DMS 273 (cell line): ENCODE results near the gene MLKL.
"Not testable (repeated sequence)": the region's sequence is repeated elsewhere in the genome, so short reads cannot be mapped to it uniquely, and the experiment has no call there.

Experiments
- DNase-seq: peaks from one replicate; lab custom pipeline; 2025; ENCODE audit not compliant: unreplicated experiment; lab: John Stamatoyannopoulos, UW

MLKL gene

DNA sequence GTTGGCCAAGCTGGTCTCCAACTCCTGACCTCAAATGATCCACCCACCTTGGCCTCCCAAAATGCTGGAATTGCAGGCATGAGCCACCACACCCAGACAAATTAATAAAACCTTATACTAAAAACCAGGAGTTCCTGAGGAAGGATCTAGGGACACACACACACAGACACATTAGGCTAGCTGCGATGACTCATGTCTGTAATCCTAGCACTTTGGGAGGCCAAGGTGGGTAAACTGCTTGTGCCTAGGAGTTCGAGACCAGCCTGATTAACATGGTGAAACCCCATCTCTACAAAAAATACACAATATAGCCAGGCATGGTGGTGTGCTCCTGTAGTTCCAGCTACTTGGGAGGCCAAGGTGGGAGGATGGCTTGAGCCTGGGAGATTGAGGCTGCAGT lies 47.8 kb downstream of the MLKL start:
- not testable (repeated sequence) for DNase-seq

- DNase-seq, result no peak
Measured at GRCh38 chr16:74652249-74652648, 48.4 kb downstream of the MLKL start.

DNA sequence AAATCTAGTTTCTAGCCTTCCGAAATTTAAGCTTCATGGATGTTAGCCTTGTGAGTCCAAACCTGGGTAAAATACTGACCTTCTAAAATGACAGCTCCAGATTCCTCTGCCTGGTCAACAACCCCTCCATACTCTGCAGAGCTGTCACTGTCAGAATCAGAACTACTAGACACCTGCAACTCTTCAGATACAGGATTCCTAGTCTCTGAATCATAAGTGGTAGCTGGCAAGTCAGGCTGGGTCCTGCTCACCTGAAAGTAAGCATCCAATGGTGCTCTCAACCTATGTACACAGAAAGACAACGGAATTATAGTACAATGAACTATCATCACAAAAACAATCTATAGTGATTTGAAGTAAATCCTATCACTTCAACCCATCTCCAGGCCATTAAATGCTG lies 48.8 kb downstream of the MLKL start:
- no peak for DNase-seq

DNA sequence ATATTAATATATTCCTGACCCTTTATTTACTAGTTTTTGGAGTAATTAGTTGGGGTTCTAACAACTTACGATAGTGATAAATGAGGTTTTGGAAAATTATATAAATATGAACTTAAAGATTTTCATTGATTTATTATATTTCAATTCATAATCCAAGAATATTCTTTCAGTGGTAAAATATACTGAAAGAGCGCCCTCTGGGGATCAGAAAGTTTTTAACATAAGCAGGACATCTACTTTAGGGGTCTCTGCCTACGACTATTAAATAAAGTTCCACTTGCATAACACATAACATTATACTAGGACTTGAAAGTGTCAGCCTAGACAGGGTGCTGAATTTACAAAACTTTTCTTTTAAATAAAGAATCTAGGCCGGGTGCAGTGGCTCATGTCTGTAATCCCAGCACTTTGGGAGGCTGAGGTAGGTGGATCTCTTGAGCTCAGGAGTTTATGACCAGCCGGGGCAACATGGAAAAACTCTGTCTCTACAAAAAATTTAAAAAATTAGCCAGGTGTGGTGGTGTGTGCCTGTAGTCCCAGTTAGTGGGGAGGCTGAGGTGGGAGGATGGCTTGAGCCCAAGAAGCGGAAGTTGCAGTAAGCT lies 49.6 kb downstream of the MLKL start:
- peak; percentile 34 for DNase-seq

- DNase-seq, result no peak
Measured at GRCh38 chr16:74649839-74650504, 50.7 kb downstream of the MLKL start.

DNA sequence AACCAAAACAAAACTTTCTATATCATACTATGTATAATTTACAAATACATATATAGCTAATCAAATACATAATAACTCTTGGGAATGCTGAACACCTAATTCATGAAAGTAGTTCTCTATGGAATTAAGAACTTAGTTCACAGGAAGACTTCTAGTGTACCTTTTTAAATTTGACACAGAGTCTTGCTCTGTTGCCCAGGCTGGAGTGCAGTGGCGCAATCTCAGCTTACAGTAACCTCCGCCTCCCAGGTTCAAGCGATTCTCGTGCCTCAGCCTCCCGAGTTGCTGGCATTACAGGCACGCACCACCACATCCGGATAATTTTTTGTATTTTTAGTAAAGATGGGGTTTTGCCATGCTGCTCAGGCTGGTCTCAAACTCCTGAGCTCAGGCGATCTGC lies 58.7 kb downstream of the MLKL start:
- DNase-seq, result no peak

DNA sequence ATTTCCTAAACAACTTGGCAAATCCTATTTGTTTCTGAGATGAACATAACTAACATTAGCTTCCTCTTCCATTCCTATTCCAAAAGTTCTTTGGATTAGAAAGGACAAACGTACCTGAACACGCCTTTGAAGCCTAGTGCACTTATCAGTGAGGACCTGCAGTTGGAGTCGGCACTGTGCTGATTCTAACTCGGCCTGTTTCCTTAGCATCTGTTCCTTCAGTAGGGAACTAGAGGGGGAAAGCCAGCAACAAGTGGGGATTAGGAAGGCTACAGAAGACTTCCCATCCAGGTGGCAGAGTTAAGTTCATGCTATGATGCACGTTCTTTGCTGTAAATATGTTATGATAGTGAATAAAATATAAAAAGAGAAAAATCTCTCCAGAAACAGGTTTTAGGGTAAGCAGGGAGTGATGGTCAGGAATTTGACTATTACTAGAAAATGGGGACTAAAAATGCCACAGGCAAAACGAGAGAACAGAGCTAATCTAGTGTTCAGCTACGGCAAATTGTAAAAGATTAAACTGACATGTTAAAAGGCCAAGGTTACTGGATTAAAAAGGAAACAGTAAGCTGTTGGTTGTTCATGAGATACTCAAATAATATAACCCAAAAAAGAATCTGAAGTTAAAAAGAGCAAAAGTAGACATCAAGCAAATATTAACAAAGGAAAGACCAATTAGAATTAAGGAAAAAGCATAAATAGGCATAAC lies 62.8 kb downstream of the MLKL start:
- no peak for DNase-seq

GRCh38 chr16:74635303-74635702 lies 65.4 kb downstream of the MLKL start:
- DNase-seq, result no peak

GRCh38 chr16:74633686-74634085 lies 67.0 kb downstream of the MLKL start:
- DNase-seq, result no peak

- peak; percentile 53 for DNase-seq
Measured at GRCh38 chr16:74627506-74628220, 73.0 kb downstream of the MLKL start.

DNA sequence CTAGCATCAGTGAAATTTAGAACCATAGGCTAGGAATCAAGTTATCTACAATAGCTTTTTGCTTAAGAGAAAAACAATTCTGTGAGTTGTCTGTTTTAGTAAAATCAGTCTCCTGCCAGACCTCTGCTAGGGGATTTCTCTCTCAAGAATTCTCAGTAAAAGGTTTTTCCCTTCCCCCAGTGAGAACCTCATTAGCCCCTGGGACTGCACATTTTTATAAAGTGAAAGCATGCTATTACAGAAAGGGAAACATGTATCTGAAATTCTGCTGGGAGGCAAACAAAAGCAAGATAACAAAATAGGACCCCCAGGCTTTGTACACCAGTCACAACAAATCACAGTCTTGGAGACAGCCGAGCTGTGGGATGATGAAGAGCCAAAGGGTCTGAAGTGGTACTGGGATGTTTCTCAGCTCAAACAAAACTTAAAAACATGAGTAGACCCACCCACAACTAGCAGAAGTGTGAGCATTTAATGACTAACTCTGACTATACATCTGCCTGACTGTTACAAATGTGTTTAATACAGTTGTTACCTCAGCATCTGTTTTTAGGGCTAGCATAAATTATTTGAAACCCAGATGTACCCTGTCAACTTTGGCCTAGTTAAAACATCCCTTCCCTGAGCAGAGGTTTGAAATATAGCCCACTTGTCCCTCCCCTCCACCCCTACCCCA lies 73.8 kb downstream of the MLKL start:
- DNase-seq, result no peak

GRCh38 chr16:74625500-74626350 lies 74.9 kb downstream of the MLKL start:
- no peak for DNase-seq

DNA sequence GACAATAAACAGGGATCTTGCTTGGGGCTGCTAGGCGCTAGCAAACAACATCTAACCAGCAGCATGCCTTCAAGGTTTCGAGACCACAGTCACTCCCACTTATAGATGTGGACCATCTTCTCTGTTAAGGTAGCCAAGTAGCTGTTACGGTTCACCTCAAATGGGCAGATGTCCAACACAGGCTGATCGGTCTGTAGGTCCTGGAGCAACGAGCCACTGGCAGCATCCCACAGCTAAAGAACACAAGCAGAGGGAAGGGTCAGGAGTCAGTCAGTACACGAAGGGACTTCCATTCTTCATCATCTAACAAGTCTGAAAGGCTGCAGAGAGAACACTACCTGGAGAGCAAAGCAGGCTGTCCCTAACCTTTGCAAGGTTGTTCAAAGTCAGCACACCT lies 76.8 kb downstream of the MLKL start:
- no peak for DNase-seq

DNA sequence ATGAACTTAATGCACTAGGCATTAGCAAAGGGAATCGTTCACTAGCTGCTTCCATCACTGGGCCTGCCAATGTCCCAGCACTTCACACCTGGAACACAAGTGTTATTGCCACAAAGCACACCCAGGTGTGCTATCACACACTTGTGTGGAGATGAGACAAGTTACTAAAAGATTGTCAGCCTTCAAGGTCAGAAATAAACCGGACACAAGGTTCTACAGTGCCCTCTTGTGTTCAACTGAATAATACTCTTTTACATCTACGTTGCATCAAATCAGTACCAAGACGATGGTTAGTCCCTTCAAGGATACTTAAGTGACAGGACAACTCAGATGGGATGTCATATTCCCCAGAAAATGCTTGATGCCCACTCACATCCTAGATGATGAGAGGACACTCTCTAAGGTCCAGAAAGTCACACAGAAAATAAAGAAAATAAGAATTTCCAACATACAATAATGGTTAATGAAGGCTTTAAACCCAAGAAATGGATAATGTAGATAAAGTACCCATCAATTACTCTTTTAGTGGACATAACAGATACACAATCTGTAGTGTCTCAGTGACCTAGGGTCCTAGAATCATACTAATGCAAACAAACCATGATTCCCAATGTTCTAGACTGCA lies 77.3 kb downstream of the MLKL start:
- DNase-seq, result peak; percentile 71

DNA sequence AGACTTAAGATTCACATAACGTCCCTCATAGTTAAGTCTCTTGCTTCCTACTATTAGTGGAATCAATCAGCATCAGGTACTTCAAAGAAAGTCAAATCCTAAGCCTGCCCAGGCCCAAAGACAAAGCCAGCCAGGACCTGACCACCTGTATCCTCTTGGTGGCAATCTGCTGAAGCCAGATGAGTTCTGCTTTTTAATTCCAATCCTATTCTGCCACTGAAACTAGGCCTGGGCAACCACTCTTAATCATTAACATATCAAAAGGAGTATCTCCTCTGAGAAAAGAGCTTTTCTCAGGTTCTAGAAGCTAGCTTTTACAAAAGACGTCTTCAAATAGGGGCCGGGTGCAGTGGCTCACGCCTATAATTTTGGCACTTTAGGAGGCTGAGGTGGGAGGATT lies 78.7 kb downstream of the MLKL start:
- DNase-seq, result no peak
